GM12873 (cell line): ENCODE measurements around the gene COQ9.

Experiments
- TF ChIP-seq, protein P1 (sequence below): IDR thresholded peaks from 2 replicates; pipeline ENCODE4 v1.5.1; 2012; ENCODE audit warnings: low read depth, mild to moderate bottlenecking, moderate library complexity, low read length, control low read depth; ENCODE audit not compliant: insufficient read depth; ENCODE audit errors: missing control alignments

The COQ9 gene

DNA sequence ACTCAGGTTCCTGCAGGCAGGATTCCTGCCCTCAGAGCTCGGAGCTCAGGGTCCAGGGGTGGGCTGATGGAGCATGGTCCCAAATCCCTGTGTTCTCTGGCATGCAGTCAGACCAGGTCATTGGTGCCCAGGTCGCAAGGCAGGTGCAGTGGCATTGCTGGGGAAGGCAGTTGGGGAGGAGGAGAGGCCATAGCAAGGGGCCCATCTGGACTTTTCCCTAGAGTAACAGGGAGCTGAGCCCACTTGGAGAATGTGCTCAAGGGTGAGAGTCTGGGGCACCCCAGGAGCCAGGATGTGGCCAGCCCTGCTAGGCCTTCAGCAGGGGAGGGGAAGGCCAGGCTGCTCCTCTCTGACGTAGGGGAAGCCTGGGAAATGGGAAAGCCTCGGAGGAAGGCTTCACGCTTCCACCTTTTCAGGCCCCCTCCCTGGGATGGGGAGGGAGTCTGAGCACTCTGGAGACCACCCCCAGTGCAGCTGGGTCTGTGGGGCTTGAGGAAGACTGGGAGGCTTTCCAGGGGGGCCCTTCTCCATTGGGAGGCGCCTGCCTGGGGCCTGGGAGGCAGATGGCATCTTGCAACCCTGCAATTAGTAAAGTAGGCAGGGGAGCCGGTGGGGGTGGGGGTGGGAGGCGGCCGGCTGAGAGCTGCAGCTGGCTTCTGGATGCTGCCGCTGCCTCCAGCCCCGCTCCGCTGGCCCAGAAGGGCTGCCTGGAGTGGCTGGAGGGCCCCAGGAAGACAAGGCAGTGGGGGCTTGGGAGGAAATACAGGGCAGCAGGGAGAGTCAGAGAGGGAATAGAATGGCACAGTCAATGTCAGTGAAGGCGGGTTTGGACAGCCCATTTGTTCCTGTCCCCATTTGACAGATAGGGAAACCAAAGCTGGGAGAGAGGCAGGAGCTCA is 60.1 kb downstream of the COQ9 start:
- TF ChIP-seq, protein P1, sequence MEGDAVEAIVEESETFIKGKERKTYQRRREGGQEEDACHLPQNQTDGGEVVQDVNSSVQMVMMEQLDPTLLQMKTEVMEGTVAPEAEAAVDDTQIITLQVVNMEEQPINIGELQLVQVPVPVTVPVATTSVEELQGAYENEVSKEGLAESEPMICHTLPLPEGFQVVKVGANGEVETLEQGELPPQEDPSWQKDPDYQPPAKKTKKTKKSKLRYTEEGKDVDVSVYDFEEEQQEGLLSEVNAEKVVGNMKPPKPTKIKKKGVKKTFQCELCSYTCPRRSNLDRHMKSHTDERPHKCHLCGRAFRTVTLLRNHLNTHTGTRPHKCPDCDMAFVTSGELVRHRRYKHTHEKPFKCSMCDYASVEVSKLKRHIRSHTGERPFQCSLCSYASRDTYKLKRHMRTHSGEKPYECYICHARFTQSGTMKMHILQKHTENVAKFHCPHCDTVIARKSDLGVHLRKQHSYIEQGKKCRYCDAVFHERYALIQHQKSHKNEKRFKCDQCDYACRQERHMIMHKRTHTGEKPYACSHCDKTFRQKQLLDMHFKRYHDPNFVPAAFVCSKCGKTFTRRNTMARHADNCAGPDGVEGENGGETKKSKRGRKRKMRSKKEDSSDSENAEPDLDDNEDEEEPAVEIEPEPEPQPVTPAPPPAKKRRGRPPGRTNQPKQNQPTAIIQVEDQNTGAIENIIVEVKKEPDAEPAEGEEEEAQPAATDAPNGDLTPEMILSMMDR: no peak

DNA sequence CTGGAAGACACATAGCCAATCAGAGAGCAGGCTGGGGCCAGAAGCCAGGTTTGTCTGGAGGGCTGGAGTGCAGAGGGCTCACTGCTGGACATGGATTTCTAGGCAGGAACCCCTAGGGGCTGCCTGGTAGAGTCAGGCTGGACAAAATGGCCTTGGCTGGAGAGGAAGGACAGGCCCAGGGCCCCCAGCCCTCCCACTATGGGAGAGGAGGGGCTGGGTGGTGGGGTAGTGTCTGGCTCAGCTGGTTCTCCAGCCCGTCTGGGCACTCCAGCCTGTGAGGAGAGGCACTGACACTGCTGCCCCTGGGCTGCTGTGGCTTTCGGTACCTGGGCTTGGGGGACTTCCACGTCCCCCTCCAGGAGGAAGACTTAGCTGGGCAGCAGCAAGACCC is 60.8 kb downstream of the COQ9 start:
- TF ChIP-seq, protein P1: no peak

DNA sequence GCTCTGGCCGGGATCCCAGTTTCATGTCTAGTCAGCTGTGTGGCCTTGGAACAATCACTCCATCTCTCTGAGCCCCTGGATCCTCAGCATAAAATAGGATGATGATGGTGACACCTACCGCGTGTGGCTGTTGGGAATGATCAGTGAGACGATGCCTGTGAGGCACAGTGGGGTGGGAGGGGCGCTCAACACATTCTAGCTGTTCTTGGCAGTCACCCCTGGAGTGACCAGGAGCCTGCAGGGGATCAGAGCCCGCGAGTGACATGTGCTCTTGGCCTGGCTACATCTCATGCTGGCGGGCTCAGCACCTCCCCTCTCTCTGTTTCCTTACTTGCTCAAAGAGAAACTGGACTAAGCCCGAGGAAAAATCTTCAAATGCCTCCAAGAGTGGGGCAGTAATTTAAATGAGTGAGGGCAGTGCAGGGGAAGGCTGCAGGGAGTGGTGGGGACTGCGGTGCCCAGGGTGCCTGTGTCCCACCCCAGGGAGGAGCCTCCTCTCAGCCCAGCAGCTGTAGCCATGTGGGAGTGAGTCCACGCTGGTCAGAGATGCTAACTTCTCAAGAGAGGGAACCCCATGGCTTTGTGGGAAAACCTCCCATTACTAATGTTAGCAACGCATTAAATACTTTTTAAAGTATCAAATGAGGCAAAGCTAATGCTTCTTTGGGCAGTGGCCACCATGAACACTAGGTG is 62.1 kb downstream of the COQ9 start:
- TF ChIP-seq, protein P1: no peak

DNA sequence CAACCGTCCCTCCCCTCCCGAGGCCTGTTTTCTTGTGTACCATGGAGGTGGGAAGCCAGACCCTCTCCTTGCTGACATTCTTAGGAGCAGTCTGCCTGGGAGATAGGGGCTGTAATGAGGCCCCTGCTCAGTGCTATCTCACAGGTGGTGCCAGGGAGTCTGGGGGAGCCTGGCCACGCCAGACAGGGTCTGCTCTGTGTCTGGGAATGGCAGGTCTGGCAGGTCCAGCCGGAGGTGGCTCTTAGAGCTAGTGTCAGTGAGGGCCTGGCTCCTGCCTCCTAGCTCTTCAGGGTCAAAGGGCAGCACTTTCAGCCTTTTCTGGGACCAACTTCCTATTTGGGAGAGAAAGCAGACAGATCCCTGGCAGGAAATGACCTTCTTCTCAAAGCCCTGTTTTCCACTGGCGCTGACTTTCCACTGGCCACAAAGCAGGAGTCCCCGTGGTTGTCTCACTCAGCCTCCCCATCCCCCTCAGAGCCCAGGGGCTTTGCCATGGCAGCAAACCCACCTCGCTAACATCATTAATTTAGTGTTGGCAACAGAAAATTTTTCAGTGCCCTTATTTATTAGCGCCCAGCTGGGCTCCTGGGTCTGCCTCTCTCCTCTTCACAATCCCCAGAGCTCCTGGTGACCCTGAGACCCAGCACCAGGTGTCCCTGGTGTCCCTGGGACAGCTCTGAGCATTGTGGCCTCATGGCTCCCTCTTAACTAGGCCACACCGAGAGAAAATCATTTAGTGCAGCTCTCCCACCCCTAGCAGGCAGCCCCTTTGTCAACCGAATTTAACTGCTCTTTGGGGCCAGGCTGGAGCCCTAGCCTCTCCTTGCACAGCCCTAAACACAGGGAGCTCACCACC is 63.0 kb downstream of the COQ9 start:
- TF ChIP-seq, protein P1: no peak
